ENCODE results near the gene TMEM198.

TMEM198 gene

DNA sequence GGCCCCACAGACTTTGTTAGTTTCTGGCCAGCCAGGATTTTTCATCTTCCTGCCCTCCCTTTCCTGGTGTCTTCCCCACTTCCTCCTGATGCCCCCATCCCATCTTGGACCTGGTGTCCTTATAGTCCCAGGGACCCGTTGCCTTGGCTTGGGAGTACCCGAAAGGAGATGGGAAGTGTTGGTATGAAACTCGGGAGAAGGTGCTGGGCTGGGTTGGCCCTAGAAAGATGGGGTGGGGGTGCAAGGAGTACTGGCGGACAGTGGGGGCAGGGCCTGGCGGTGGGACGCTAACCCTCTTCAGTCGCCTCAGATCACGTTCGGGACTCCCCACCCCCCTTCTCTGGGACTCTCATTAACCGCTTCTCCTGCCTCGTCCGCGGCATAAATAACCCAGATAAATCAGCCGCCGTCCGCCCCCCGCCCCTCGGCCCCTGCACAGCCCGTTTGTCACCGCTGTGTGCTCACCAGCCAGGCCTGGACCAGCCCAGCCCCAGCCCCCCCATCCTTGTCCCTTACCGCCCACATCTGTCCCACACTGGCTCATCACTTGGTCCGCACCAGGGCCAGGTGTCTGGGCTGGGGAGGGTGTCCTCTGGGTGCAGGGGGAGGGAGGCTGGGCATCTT, 33.2 kb upstream of the TMEM198 start:
- TF ChIP-seq, protein P1, sequence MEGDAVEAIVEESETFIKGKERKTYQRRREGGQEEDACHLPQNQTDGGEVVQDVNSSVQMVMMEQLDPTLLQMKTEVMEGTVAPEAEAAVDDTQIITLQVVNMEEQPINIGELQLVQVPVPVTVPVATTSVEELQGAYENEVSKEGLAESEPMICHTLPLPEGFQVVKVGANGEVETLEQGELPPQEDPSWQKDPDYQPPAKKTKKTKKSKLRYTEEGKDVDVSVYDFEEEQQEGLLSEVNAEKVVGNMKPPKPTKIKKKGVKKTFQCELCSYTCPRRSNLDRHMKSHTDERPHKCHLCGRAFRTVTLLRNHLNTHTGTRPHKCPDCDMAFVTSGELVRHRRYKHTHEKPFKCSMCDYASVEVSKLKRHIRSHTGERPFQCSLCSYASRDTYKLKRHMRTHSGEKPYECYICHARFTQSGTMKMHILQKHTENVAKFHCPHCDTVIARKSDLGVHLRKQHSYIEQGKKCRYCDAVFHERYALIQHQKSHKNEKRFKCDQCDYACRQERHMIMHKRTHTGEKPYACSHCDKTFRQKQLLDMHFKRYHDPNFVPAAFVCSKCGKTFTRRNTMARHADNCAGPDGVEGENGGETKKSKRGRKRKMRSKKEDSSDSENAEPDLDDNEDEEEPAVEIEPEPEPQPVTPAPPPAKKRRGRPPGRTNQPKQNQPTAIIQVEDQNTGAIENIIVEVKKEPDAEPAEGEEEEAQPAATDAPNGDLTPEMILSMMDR (conservative IDR thresholded peaks at IDR 0.05), result no peak
- TF ChIP-seq ZFX (IDR thresholded peaks at IDR 0.05), result no peak
- no peak overlapping the region for H3K27ac ChIP-seq

DNA sequence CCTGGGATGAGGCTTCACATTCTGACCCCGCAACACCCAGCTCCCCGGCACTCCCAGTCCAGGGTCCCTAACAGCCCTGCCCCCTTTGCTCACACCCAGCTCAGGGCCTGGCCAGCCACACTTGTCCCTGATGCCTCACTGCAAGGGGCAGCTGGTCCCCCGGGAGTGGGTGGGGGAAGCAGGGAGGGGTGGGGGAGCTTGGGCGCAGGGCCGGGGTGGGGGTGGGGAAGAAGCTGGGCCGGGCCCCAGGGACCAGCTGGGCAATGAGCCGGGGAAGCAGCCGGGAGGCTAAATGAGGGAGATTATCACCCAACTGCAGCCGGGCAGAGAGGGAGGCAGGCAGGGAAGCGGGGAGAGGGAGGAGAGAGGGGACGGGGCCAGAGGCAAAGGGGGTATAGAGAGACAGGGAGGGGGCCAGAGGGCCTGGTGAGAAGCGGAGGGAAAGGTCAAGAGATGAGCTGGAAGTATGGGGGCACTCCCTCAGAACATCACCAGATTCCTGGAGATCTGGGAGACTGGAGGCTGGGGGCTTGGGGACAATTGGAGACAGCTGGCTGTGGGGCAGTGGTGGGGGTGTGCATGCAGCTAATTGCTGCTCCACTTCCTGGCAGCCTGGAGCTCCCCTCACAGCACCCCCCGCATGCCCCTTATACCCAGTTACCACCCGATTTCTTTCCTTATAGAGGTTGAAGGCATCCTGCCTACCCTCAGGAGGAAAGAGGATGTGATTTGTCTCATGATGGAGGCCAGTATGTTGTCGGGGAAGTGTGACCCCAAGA, 32.1 kb upstream of the TMEM198 start:
- TF ChIP-seq, protein P1 (conservative IDR thresholded peaks at IDR 0.05), result no peak
- no peak for TF ChIP-seq ZFX (IDR thresholded peaks at IDR 0.05)
- H3K27ac ChIP-seq, result no peak overlapping the region

DNA sequence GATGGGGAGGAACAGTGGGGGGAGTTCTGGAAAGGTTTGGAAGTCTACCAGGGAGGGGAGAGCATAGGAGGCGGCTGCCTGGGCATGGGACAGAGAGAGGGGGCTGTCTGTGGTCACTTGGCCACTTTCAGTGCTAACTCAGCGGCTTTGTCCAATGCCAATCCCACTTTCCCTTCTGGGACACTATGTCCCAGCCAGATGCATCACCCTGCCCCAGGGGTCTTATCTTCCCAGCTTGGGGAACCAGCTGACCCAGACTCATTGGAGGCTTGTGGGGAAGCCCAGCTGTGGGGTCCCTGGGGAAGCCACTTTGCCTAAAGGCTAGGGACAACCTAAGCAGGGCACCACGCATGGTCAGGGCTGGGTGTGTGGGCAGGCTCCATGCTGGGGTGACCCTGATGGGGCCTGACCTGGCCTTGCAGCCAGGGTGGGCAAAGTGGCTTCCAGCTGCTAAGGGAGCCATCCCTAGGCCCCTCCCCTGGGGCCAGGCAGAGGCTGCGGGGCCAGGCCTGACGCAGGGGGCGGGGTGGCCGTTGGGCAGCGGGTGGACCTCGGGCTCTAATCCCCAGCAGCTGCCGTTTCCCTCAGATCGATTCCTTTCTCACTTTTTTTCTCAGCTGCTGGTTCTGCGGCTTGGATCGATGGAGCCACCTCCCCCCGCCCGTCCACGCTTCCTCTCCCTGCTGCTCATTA, 31.2 kb upstream of the TMEM198 start:
- H3K27ac ChIP-seq, result no peak overlapping the region
- no peak for TF ChIP-seq ZFX (IDR thresholded peaks at IDR 0.05)
- TF ChIP-seq, protein P1 (conservative IDR thresholded peaks at IDR 0.05), result no peak

DNA sequence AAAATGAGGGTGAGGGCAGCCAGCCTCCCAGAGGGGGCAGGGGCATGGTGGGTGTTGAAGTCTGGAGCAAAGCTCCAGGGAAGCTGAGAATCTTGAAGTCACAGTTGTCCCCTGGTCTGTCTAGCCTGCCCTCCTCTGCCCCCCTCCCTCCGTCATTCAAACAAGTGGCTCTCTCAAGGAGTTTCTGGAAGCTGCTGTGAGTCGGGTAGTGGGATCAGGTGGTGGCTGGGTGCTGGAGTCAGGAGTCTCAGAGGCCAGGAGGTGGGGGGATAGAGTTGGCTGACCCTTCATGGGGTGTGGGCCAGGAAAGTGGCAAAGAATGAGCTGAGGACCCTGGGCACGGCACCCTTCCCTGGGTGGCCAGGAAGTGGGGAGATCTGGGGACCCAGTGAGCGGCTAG, 30.0 kb upstream of the TMEM198 start:
- no peak for TF ChIP-seq ZFX (IDR thresholded peaks at IDR 0.05)
- TF ChIP-seq, protein P1 (conservative IDR thresholded peaks at IDR 0.05), result no peak
- H3K27ac ChIP-seq, result no peak overlapping the region

DNA sequence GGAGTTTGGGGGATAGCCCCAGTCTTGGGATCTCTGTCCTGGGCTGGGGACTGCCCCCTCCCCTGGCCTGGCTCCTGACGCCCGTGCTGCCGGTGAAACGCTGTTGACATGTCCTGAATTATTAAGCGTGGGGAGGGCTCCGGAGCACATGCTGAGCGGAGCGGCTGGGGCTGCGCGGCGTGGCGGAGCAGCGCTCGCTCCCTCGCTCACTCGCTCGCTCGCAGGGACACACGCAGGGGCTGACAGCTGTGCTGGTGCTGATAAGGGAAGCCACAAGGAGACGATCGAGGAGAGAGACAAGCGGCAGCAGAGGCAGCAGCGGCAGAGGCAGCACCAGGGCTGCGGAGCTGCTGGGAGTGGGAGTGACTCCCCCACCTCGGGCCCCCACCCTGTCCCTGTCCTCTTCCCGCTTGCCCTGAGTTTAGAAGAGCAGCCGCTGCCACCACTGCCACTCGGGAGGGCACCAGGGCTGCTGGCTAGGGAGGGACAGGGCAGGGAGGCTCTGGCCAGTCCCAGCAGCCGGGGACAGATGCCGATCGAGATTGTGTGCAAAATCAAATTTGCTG, 29.5 kb upstream of the TMEM198 start, which contains the start of gene ASIC4:
ASIC4 (plus strand) TSS at position 287 of the 566 bp plus-strand sequence; CDS start at position 530, 243 bp downstream.
- TF ChIP-seq, protein P1 (conservative IDR thresholded peaks at IDR 0.05), result no peak
- no peak for TF ChIP-seq ZFX (IDR thresholded peaks at IDR 0.05)
- no peak within 1 kb of the TSS for H3K27ac ChIP-seq

DNA sequence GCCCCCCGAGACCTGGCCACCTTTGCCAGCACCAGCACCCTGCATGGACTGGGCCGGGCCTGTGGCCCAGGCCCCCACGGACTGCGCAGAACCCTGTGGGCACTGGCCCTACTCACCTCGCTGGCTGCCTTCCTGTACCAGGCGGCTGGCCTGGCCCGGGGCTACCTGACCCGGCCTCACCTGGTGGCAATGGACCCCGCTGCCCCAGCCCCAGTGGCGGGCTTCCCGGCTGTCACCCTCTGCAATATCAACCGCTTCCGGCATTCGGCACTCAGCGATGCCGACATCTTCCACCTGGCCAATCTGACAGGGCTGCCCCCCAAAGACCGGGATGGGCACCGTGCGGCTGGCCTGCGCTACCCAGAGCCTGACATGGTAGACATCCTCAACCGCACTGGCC, 29.0 kb upstream of the TMEM198 start:
- H3K27ac ChIP-seq, result no peak overlapping the region

More for the DNA sequence above, 29.0 kb upstream of the TMEM198 start:
- TF ChIP-seq, protein P1 (conservative IDR thresholded peaks at IDR 0.05), result no peak
- no peak for TF ChIP-seq ZFX (IDR thresholded peaks at IDR 0.05)

Data from C4-2B (cell line).